GM12872 (cell line): ENCODE results near the gene SLC47A2.

Experiments used
- CTCF ChIP-seq: IDR thresholded peaks from 3 replicates; pipeline ENCODE4 v1.5.1; 2011; ENCODE audit warnings: low read depth, mild to moderate bottlenecking, low read length, moderate library complexity; ENCODE audit not compliant: insufficient read depth

The SLC47A2 gene

GRCh38 chr17:19723964-19724363, 7.6 kb upstream of the SLC47A2 start:
- TF ChIP-seq CTCF, result no peak

GRCh38 chr17:19720631-19721426, 4.4 kb upstream of the SLC47A2 start:
- no peak for TF ChIP-seq CTCF

GRCh38 chr17:19720210-19720475, 3.8 kb upstream of the SLC47A2 start:
- no peak for TF ChIP-seq CTCF

GRCh38 chr17:19719355-19720209, 3.2 kb upstream of the SLC47A2 start:
- no peak for TF ChIP-seq CTCF

GRCh38 chr17:19718613-19719354, 2.4 kb upstream of the SLC47A2 start:
- TF ChIP-seq CTCF, result peak; percentile 44; the same call in 2 of the 3 replicates

GRCh38 chr17:19718041-19718612, 1.7 kb upstream of the SLC47A2 start:
- TF ChIP-seq CTCF, result no peak

- TF ChIP-seq CTCF, result no peak
Measured at GRCh38 chr17:19717411-19717908, 1.1 kb upstream of the SLC47A2 start.
